NOMO-1 treated with dmso at 0.1 percent for 144 hours (cell line): ENCODE results near the gene HOXD8.

Source experiments
- DNase-seq: peaks from one replicate; lab custom pipeline; 2025; ENCODE audit not compliant: unreplicated experiment; lab: John Stamatoyannopoulos, UW

Gene HOXD8

GRCh38 chr2:176102309-176102866 is 27.1 kb upstream of the HOXD8 start:
- no peak for DNase-seq

DNA sequence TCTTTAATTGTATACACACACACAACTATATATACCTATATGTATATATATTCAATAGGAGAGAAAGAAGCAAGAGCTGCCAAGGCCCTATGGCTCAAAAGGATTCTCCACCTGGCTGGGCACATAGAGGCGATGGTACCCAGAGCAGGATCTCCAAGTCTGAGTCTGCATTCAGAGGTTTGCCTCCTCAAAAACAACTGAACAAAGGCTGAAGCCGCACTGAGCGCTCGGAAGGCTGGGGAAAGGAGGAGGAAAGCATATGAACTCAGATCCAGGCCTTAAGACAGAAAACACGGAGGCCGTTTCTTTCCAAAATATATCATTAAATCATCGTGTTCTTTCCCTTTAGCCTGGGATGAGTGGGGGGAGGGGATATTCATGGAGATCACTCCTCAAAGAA is 26.3 kb upstream of the HOXD8 start:
- DNase-seq, result no peak

- no peak for DNase-seq
Observed at GRCh38 chr2:176103742-176104315, 25.7 kb upstream of the HOXD8 start.

DNA sequence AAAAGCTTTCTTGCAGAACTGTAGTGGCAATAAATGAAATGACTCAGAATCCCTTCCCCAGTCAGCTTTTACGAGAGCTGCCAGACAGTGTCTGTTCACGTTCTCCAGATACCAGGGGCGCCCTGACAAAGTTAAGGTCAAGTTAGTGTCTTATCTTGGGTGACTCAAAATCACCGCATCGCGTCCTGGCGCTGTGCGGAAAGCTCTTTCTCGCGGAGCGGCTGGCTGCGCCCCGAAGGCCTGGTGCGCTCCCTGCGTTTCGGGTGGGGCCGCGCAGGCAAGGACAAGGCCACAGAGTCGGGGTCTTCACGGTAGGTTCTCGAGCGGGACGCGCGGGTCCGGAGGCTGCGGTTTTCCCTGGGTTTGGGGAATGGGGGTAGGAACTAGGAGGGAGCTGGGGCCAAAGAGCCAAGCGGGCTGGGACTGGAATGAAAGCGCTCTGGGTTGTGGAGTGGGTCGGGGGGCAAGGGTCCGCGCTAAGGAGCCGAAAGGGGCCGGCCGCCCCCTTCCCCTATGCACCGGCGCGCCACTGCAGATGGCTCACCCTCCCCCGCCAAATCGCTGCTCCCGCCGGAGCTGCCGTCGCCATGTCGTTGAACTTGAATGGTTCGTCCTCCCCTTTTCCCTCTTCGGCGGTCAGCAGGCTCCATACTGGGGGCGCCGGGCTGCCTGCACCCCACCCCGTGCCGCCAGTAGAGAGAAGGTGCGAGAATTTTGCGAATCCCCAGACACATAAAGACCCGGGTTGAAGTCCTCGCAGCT is 25.0 kb upstream of the HOXD8 start:
- no peak for DNase-seq

DNA sequence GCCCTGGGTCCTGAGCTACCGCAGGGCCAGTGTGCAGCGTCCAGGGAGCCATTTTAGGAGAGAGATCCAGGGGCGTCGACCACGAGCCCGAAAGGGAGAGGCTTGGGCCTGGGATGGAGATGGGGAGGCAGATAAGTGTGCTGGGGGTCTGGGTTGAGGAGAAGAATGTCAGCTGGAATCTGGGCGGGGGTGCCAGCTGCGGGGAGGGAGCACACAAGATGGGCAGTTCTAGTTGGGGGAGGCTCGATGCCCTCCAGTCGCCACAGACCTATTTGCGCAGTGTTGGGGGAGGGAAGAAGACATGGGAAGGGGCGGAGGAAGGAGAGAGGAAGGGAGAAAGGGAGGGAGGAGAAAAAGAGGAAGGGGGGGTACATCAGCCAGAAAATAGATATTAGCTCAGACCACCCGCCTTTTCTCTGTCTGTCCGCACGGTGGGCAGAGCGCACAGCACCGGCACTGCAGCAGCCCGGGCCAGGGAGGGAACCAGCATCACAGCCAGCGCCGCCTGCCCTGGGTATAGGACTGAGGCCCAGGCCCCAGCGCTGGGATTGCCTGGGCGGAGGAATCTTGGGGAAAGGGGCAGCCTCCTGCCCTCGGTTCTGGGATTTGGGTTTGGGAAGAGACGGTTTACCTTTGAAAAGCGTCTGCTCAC is 24.3 kb upstream of the HOXD8 start:
- no peak for DNase-seq

- DNase-seq, result no peak
Observed at GRCh38 chr2:176105730-176106580, 23.6 kb upstream of the HOXD8 start.

DNA sequence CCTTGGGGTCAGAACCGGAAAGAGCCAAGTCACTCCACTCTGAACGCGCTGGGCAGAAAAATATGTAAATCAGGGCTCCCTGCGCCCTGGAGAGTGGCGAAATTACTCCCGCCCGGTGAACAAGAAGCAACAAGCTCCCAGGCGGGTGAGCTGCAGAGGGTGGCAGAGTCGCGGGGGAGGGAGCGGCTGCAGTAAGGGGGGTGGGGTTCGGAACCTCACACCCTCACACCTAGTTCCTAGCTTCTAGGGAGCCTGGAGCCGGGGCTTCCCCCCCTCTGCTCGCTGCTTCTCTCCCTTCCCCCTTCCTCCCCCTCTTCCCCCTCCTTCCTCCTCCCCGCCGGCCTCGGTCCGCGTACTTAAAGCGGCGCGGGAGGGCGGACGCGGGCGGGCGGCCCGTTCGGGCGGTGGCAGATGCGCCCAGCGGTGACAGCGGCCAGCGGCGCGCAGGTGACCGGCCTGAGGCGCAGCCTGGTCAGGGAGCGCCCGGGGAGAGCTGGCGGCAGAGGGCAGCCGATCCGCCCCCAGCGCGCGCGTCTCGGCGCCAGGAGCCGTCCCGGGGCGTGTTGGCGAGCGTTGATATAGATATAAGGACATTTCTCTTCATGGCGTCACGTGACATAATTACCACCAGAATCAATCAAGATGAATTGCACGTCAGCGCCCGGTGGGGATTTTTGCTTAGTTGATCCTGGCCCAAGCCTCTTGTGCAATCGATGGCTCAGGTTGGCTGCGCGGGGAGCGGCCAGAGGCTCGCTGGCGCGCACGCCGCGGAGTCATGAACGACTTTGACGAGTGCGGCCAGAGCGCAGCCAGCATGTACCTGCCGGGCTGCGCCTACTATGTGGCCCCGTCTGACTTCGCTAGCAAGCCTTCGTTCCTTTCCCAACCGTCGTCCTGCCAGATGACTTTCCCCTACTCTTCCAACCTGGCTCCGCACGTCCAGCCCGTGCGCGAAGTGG is 22.6 kb upstream of the HOXD8 start, which contains the start of gene HOXD11:
Gene HOXD11, plus strand, starts transcription at position 700 of the 959 bp plus-strand sequence. Its CDS starts 76 bp downstream, at position 776.
- no peak for DNase-seq

- DNase-seq, result no peak
Observed at GRCh38 chr2:176107731-176108181, 21.7 kb upstream of the HOXD8 start.

DNA sequence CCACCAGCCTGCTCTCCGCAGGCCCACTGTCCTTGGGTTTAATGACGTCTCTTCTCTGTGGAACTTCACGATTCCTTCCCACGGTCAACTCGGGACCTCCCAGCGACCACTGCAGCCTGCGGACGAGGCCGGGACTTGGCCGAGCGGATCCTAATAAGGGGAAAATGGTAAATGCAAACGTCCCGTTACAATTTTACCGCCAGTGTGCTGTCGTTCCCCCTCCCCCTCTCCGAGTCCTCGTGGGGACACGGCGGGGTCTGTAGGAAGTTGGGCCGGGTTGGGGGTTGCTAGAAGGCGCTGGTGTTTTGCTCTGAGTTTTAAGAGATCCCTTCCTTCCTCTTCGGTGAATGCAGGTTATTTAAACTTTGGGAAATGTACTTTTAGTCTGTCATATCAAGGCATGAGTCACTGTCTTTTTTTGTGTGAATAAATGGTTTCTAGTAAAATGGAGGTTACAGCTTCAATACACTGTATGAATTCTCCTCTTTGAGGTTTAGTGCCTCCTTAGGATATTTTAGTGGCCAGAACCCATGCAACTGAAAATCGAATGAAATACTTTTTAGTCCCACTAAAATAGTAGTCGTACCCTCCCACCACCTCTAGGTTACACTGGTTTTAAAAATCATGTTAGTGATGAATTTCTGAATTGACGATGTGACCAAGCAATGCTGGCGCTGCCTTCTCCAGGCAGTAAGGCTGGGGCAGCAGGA is 20.2 kb upstream of the HOXD8 start:
- DNase-seq, result no peak

DNA sequence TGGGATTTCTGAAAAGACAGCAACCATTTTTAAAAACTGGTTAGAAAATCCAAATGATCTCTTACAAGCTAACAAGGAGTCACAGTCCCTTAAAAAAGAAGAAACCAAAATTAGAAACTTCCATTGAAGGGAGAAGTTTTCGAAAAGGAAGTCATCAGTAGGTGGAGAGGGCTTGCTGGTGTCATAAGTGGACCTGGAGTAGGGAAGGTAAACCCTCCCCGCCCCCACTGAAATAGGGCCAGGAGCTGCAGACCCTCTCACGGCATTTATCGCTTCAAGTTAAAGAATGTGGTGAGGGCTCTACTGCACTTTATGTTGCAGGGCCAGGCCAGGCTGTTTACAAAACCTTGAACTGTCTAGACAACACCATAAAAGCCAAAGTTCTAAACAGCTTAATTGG is 19.6 kb upstream of the HOXD8 start:
- DNase-seq, result no peak

GRCh38 chr2:176110415-176111308 is 18.8 kb upstream of the HOXD8 start:
- no peak for DNase-seq

DNA sequence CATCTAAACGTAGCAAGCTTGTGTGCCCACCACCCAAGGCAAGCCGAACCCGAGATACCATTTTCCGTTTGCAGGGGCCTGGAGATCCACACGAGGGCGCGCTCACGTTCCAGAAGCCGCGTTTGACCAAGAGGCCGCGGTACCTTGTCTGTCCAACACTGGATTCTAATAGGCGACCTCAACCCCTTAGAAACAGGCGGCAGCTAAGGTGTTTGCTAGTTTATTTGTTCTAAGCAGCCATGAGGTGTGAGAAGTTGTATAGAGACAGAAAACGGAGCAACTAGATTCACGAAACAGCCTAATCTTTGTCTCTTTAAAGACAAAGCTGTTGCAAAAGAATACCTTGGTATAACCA is 18.2 kb upstream of the HOXD8 start:
- no peak for DNase-seq

DNA sequence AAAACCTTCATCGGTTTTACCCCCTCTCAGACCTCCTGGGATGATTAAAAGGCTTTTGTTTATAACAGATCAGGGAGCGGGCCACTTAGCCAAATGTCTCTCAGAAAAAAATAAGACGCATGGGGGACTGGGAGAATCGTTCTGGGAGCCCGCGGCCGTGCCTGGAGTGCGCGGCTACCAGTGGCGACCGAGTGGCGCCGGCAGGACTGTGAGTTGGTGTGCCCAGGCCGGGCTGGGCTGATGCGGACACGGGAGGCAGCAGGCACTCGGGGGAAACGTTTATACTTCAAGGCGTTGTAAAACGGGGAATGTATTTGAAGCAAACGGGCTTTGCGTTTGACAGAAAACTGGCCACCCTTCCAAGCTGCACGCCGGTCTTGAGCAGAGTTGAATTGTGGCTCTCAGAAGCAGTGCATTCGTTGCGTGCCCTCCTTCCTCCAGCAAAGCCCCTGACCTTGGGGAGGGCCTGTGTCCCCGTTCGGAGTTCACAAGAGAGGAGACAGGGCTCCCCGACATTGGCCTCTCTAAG is 17.6 kb upstream of the HOXD8 start:
- no peak for DNase-seq

DNA sequence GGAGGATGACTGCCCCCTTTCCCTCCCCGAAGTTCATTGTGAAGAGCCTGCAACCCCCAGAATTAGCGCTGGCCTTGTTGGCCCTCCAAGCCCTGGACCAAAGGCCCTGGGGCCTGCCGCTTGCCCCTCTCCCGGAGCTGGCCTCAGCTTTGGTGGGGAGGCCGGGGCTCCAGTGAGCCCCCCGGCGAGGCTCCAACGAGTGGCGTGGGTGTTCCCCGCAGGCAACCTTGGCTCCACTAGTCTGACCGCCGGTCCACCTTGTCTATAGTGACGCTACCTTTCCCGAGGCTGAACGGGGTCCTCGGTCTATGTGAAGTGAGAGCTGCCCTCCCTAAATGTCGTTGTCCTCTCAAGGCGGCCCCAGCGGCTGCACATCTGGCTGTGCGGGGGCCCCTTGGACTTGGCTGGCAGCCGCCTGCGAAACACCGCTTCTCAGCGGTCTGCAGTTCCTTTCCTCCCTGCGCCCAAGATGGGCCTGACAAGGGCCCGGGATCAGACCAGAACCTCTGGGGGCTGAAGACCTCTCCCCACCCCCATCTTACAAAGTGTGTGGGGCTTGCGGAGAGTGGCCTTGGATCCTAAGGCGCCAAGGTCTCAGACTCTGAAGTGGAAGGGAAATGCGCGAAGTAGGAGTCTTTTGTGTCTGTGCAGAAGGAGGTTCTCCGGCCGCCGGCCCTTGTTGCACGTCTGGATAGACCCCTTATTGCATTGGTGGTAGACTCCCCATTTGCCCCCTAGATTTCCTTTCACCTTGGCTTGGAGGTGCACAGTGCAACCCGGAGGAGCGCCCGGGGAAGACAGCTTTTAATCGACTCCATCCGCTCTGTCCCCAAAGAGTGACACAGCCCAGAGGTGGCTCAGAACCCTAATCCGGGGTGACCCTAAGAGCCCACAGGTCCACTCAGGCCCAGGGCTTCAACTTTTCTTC is 16.9 kb upstream of the HOXD8 start:
- no peak for DNase-seq

- DNase-seq, result no peak
Observed at GRCh38 chr2:176114120-176114929, 15.2 kb upstream of the HOXD8 start.
